Coronary artery (tissue), 2 donors: ENCODE results near the gene HSPA12A.

Experiments
- DNase-seq: peaks from one replicate; pipeline ENCODE4 v3.0.0-alpha.2; 2017; ENCODE audit warnings: low spot score
- H3K27ac ChIP-seq, 2 donors: fragments of 200-600 bp; sonication (generic); one replicate each; pipeline ENCODE4 v1.5.1; 2016 to 2019
- H3K4me3 ChIP-seq: fragments of 200-600 bp; sonication (generic); 2 replicates; pipeline ENCODE4 v1.5.1; 2016; ENCODE audit warnings: mild to moderate bottlenecking, moderate library complexity
- TF ChIP-seq, protein P1 (sequence below): fragments of 200-600 bp; sonication (generic); IDR thresholded peaks from one replicate; pipeline ENCODE4 v1.5.1; 2019; ENCODE audit warnings: antibody characterized with exemption

HSPA12A gene

DNA sequence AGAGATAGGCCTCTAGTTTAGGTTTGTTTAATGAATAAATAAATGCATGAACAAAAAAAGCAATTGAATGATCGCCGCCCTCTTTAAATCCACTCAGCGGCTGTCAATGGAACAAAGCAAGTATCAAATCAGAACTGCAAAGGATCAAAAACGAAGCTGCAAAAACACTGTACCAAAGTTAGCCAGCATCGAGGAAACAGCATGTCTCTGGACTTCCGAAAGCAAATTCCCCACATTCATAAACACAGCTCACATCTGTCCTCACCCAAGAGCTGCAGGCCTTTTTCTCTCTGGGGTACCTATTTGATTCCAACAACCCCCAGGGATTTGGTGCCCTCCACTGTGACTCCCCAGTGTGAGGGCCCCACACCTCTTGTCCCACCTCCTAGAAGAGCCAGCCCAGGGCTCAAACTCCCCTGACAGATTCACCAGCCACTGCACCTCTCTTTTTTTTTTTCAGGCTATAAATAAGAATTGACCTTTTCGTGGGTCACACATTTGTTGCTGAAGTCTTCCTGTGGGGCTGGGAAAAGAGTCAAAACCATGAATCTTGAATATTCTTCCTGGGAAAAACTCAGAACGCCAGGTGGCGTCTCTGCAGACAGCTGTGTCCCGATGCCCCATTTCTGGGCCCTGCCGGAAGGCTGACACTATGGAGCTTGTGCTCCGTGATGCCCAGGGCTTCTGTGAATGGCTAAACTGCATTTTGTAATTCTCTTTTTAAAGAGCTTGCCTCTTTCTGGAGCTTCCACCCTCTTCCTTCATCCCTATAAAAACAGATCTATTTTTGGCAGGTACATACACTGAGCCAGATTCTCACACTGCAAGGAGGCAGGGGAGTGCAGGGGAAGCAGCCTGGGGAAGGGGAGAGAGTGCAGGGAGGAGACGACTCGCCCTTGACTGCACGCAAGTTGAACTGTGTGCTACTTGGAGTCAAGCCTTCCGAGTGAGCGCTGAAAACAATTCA, 51.7 kb downstream of the HSPA12A start:
- TF ChIP-seq, protein P1, sequence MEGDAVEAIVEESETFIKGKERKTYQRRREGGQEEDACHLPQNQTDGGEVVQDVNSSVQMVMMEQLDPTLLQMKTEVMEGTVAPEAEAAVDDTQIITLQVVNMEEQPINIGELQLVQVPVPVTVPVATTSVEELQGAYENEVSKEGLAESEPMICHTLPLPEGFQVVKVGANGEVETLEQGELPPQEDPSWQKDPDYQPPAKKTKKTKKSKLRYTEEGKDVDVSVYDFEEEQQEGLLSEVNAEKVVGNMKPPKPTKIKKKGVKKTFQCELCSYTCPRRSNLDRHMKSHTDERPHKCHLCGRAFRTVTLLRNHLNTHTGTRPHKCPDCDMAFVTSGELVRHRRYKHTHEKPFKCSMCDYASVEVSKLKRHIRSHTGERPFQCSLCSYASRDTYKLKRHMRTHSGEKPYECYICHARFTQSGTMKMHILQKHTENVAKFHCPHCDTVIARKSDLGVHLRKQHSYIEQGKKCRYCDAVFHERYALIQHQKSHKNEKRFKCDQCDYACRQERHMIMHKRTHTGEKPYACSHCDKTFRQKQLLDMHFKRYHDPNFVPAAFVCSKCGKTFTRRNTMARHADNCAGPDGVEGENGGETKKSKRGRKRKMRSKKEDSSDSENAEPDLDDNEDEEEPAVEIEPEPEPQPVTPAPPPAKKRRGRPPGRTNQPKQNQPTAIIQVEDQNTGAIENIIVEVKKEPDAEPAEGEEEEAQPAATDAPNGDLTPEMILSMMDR: peak; percentile 18
- DNase-seq: no peak
- no peak overlapping the region for H3K4me3 ChIP-seq
- H3K27ac ChIP-seq: peak overlapping the region; percentile 32 to 69

DNA sequence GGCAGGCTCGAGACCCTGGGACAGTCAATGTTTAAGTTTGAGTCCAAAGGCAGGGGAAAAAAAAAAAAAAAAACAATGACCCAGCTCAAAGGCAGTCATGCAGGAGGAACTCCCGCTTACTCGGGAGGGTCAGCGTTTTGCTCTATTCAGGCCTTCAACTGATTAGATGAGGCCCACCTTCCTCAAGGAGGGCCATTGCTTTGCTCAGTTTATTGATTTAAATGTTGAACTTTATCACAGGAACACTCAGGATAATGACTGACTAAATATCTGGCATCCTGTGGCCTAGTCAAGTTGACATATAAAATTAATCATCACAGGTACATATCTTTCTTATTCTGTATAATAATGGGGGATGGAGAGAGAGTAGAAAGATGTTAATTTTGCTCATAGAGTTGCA, 52.6 kb downstream of the HSPA12A start:
- no peak overlapping the region for H3K27ac ChIP-seq
- DNase-seq: no peak
- no peak overlapping the region for H3K4me3 ChIP-seq
- TF ChIP-seq, protein P1: no peak

DNA sequence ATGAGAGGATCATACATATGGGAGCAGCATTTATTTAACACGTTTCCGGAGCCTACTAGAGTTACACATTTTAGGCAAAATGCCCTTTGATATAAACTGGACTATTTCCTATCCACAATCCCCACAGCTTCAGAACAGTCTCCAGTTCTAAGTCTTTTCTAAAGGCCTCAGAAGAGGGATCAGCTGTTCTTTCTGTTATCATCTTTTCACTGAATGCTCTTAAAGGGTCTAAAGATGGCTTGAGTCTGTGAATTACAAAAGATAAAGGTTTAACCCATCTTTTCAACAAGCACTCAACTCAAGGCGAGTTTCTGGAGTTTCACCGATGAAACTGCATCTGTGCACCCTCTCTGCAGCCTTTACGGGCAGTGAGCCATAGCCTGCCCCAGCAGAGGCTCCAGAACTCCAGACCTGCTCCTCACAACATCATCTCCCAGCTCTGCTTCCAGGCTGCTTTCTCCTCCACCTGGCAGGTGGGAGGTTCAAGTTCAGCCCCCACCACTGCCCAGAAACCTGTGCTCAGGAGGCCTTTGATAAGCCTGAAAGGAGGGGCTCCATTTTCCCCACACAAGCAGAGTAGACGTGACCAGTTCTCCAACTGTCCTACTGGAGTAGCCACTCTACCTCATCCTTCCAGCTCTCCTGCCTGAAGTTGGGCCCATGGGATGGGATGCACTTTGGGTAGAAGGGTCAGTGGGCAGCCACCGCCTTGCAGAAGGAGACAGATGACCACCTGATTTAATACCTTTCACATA, 53.4 kb downstream of the HSPA12A start:
- TF ChIP-seq, protein P1: no peak
- DNase-seq: no peak
- H3K27ac ChIP-seq: peak overlapping the region in 1 of 2 donors; percentile 31
- H3K4me3 ChIP-seq: peak overlapping the region; percentile 42

DNA sequence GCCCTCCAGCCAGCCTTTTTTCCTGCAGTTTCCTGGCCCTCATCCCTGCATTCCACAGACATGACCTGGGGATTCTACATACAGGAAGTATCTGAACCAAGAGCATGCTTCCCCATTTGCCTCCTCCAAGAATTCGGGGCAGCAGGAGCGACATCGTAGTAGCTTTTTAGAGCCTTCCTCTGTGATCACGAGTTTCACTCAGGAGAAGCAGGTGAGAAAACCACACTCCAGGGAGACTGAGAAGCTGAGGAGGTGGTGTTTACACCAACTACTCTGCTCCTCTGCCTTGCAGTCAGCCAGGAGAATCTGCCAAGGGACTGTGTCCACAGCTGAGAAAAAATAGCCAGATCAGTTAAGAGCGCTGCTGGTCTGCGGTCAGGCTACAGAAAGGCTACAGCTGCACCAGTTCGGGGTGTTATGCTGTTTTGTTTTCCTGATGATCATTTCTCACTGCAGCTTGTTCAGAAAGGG, 54.1 kb downstream of the HSPA12A start:
- H3K27ac ChIP-seq: peak overlapping the region in 1 of 2 donors; percentile 30
- TF ChIP-seq, protein P1: no peak
- DNase-seq: no peak
- H3K4me3 ChIP-seq: peak overlapping the region; percentile 42

DNA sequence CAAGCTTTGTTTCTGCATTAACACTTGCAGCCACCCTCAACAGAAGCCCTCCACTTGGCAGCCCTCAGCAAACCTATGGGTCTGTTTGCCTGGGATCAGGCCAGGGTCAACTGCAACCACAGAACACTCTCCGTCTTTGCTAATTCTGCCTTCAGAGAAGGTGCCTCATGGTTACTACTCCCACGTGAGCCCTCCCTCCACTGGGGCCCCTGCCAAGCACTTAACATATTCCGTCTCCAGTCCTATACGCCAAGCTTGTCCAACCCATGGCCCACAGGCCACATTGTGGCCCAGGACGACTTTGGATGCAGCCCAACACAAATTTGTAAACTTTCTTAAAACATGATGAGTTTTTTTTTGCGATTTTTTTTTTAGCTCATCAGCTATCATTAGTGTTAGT, 54.7 kb downstream of the HSPA12A start:
- DNase-seq: no peak
- H3K27ac ChIP-seq: no peak overlapping the region
- TF ChIP-seq, protein P1: no peak

DNA sequence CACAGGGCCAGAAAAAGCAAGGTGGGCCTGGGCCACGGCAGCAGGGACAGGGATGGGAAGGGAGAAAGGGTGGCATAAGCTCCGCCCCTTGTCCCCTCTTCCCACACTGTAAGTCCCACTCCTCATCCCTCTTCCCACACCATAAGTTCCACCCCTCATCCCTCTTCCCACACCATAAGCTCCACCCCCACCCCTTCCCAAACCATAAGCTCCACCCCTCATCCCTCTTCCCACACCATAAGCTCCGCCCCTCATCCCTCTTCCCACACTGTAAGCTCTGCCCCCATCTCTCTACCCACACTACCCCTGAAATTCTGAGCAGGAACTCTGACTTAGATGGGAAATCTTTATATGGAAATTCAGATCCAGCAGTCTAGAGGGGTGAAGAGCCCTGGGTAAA, 55.7 kb downstream of the HSPA12A start:
- TF ChIP-seq, protein P1: no peak
- Histone ChIP-seq H3K27ac (no peak overlapping the region), H3K4me3 (no peak overlapping the region)
- no peak for DNase-seq

More for the DNA sequence above, 54.7 kb downstream of the HSPA12A start:
- no peak overlapping the region for H3K4me3 ChIP-seq
